ENCODE data around the gene C2CD3.

Gene C2CD3

DNA sequence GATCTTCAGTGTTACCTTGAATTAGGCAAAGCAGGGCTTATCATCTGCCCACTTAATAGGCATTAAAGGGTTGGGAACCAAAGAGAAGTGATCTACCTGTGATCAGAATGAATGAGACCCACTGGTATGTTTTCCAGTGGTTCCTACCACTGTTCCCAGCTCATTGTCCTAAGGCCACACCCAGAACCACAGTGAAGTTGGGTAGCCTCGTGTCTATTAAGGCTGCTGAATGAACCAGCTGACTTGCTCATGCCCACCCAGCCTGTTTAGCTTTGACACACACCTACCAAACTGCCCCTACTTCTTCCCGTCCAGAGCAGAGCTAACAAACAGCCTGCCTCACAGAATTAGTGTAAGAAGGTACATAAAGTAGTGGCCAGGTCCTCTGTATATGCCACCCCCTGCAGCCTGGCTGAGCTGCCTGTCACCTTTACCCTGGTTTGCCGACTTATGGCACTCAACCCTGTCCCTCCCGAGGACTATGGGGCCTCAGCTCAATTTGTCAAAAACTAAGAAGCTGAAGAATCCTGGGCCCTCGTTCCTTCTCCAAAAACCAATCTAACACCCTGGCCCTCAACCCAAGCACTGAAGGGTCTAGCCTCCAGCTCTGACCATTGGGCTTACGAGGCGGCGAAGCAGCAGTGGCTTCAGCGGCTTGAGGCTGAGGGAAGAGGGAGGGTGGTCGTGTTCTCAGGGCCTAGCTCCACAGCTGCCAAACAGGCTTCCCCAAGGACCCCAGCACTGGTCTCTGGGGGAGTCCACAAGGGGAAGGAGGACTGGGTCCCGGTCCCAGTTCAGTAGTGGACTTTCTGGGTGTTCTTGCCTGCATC is 198.0 kb downstream of the C2CD3 start:
- TF ChIP-seq, protein P1, sequence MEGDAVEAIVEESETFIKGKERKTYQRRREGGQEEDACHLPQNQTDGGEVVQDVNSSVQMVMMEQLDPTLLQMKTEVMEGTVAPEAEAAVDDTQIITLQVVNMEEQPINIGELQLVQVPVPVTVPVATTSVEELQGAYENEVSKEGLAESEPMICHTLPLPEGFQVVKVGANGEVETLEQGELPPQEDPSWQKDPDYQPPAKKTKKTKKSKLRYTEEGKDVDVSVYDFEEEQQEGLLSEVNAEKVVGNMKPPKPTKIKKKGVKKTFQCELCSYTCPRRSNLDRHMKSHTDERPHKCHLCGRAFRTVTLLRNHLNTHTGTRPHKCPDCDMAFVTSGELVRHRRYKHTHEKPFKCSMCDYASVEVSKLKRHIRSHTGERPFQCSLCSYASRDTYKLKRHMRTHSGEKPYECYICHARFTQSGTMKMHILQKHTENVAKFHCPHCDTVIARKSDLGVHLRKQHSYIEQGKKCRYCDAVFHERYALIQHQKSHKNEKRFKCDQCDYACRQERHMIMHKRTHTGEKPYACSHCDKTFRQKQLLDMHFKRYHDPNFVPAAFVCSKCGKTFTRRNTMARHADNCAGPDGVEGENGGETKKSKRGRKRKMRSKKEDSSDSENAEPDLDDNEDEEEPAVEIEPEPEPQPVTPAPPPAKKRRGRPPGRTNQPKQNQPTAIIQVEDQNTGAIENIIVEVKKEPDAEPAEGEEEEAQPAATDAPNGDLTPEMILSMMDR (IDR thresholded peaks at IDR 0.05; ENCODE audit: low read depth, low read length, missing control alignments) = no peak
- H3K4me3 ChIP-seq (ENCODE audit: low read depth, low read length) = no peak overlapping the region
- no peak for DNase-seq (ENCODE audit: low read depth)

DNA sequence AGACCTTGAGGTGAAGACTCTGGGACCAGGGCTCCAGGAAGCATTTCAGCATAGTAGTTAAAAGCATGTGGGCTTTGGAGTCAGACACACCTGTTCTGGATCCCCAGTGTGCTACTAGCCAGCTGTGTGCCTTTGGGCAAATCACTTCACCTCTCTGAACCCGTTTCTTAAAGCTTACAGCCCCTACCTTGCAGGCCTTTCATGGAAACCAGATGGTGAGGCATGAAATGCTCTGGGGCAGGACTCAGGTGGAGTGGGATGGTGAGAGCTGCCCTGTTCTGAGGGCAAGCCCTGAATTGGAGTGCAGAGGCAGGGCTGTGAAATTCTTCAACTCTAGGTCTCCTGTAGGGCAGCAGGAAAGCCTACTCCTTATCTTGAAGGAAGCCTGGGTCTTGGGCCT is 198.6 kb downstream of the C2CD3 start:
- no peak overlapping the region for H3K4me3 ChIP-seq (ENCODE audit: low read depth, low read length)
- DNase-seq (ENCODE audit: low read depth) = no peak
- TF ChIP-seq, protein P1 (IDR thresholded peaks at IDR 0.05; ENCODE audit: low read depth, low read length, missing control alignments) = no peak

DNA sequence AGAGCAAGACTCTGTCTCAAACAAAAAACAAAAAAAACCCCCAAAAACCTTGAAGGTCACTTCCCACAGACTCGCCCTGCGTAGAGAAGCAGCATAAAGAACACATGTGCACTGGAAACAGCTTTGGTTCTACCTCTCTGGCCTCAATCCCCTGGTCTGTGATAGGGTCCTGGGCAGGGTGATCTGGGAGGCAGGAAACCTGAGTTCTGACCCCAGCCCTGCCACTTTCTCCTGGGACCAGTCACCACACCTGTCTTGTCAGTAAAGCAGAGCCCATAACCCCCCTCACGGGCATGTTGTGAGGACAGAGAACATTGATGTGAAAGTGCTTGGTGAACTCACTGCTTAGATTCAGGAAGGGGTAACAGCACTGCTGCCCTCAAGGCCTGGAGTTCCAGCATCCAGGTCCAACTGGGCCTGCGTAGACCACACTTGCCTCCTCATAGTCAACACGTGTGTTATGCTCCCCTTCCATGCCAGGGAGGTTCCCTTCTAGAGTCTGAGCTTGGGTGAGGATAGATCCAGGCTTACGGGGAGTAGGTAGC is 199.6 kb downstream of the C2CD3 start:
- TF ChIP-seq, protein P1 (IDR thresholded peaks at IDR 0.05; ENCODE audit: low read depth, low read length, missing control alignments) = no peak
- no peak overlapping the region for H3K4me3 ChIP-seq (ENCODE audit: low read depth, low read length)
- no peak for DNase-seq (ENCODE audit: low read depth)

- DNase-seq (ENCODE audit: low read depth) = no peak
- TF ChIP-seq, protein P1 (IDR thresholded peaks at IDR 0.05; ENCODE audit: low read depth, low read length, missing control alignments) = no peak
These were observed 200.6 kb downstream of the C2CD3 start for GRCh38 chr11:73969991-73970800.

GRCh38 chr11:73969091-73969490 is 201.7 kb downstream of the C2CD3 start:
- no peak overlapping the region for H3K4me3 ChIP-seq (ENCODE audit: low read depth, low read length)
- TF ChIP-seq, protein P1 (IDR thresholded peaks at IDR 0.05; ENCODE audit: low read depth, low read length, missing control alignments) = no peak
- DNase-seq (ENCODE audit: low read depth) = no peak

More at GRCh38 chr11:73969991-73970800, 200.6 kb downstream of the C2CD3 start:
- H3K4me3 ChIP-seq (ENCODE audit: low read depth, low read length) = no peak overlapping the region

GRCh38 chr11:73968356-73968966 is 202.3 kb downstream of the C2CD3 start:
- H3K4me3 ChIP-seq (ENCODE audit: low read depth, low read length) = no peak overlapping the region
- TF ChIP-seq, protein P1 (IDR thresholded peaks at IDR 0.05; ENCODE audit: low read depth, low read length, missing control alignments) = no peak
- no peak for DNase-seq (ENCODE audit: low read depth)
